Measurements from ENCODE around the gene DLX3. TPM values are rescaled to one million over a fixed set of nuclear protein-coding genes. Genes with fewer than 3 reads are reported as not detected.

DLX3 gene
- total RNA-seq, 1 donor, result not detected

- Histone ChIP-seq H3K9me3 (ENCODE audit: low read depth, low read length) (no peaks in the 10 kb centered on the region), H3K4me1 (ENCODE audit: insufficient read depth, low read length) (peaks cover 25% of the 10 kb centered on the region), H3K27me3 (ENCODE audit: insufficient read depth, low read length) (peaks cover 75% of the 10 kb centered on the region), H3K4me3 (ENCODE audit: low read length) (no peak overlapping the region)
These were observed 4.7 kb downstream of the DLX3 start for GRCh38 chr17:49990331-49990730.

GRCh38 chr17:49989518-49989880 is 5.5 kb downstream of the DLX3 start:
- Histone ChIP-seq H3K4me1 (ENCODE audit: insufficient read depth, low read length) (peaks cover 18% of the 10 kb centered on the region), H3K27me3 (ENCODE audit: insufficient read depth, low read length) (peaks cover 67% of the 10 kb centered on the region), H3K4me3 (ENCODE audit: low read length) (no peak overlapping the region), H3K9me3 (ENCODE audit: low read depth, low read length) (no peaks in the 10 kb centered on the region)

GRCh38 chr17:49987681-49988441 is 7.2 kb downstream of the DLX3 start:
- H3K4me3 ChIP-seq (ENCODE audit: low read length), result no peak overlapping the region
- peaks cover 53% of the 10 kb centered on the region for H3K27me3 ChIP-seq (ENCODE audit: insufficient read depth, low read length)
- peaks cover 1% of the 10 kb centered on the region for H3K4me1 ChIP-seq (ENCODE audit: insufficient read depth, low read length)
- H3K9me3 ChIP-seq (ENCODE audit: low read depth, low read length), result no peaks in the 10 kb centered on the region

- Histone ChIP-seq H3K9me3 (ENCODE audit: low read depth, low read length) (no peaks in the 10 kb centered on the region), H3K27me3 (ENCODE audit: insufficient read depth, low read length) (peaks cover 47% of the 10 kb centered on the region), H3K4me1 (ENCODE audit: insufficient read depth, low read length) (no peaks in the 10 kb centered on the region), H3K4me3 (ENCODE audit: low read length) (no peak overlapping the region)
These were observed 7.8 kb downstream of the DLX3 start for GRCh38 chr17:49987290-49987585.

- no peaks in the 10 kb centered on the region for H3K9me3 ChIP-seq (ENCODE audit: low read depth, low read length)
These were observed 8.4 kb downstream of the DLX3 start for GRCh38 chr17:49986396-49987289.

GRCh38 chr17:49985310-49985990 is 9.6 kb downstream of the DLX3 start:
- no peak overlapping the region for H3K4me3 ChIP-seq (ENCODE audit: low read length)
- H3K9me3 ChIP-seq (ENCODE audit: low read depth, low read length), result no peaks in the 10 kb centered on the region
- H3K4me1 ChIP-seq (ENCODE audit: insufficient read depth, low read length), result no peaks in the 10 kb centered on the region
- H3K27me3 ChIP-seq (ENCODE audit: insufficient read depth, low read length), result peaks cover 33% of the 10 kb centered on the region

More at GRCh38 chr17:49986396-49987289, 8.4 kb downstream of the DLX3 start:
- H3K4me1 ChIP-seq (ENCODE audit: insufficient read depth, low read length), result no peaks in the 10 kb centered on the region
- H3K4me3 ChIP-seq (ENCODE audit: low read length), result no peak overlapping the region
- peaks cover 44% of the 10 kb centered on the region for H3K27me3 ChIP-seq (ENCODE audit: insufficient read depth, low read length)

GRCh38 chr17:49984776-49985175 is 10.2 kb downstream of the DLX3 start:
- peaks cover 26% of the 10 kb centered on the region for H3K27me3 ChIP-seq (ENCODE audit: insufficient read depth, low read length)
- no peak overlapping the region for H3K4me3 ChIP-seq (ENCODE audit: low read length)
- H3K4me1 ChIP-seq (ENCODE audit: insufficient read depth, low read length), result no peaks in the 10 kb centered on the region
- no peaks in the 10 kb centered on the region for H3K9me3 ChIP-seq (ENCODE audit: low read depth, low read length)

- Histone ChIP-seq H3K27me3 (ENCODE audit: insufficient read depth, low read length) (peaks cover 23% of the 10 kb centered on the region), H3K4me1 (ENCODE audit: insufficient read depth, low read length) (no peaks in the 10 kb centered on the region), H3K9me3 (ENCODE audit: low read depth, low read length) (no peaks in the 10 kb centered on the region), H3K4me3 (ENCODE audit: low read length) (no peak overlapping the region)
These were observed 10.7 kb downstream of the DLX3 start for GRCh38 chr17:49984283-49984682.

- H3K4me1 ChIP-seq (ENCODE audit: insufficient read depth, low read length), result peaks cover 13% of the 10 kb centered on the region
- no peak overlapping the region for H3K4me3 ChIP-seq (ENCODE audit: low read length)
- H3K9me3 ChIP-seq (ENCODE audit: low read depth, low read length), result no peaks in the 10 kb centered on the region
- H3K27me3 ChIP-seq (ENCODE audit: insufficient read depth, low read length), result peaks cover 7% of the 10 kb centered on the region
These were observed 14.3 kb downstream of the DLX3 start for GRCh38 chr17:49980703-49981197.

- peaks cover 13% of the 10 kb centered on the region for H3K27me3 ChIP-seq (ENCODE audit: insufficient read depth, low read length)
- H3K4me1 ChIP-seq (ENCODE audit: insufficient read depth, low read length), result peaks cover 13% of the 10 kb centered on the region
- no peaks in the 10 kb centered on the region for H3K9me3 ChIP-seq (ENCODE audit: low read depth, low read length)
- H3K4me3 ChIP-seq (ENCODE audit: low read length), result no peak overlapping the region
These were observed 15.1 kb downstream of the DLX3 start for GRCh38 chr17:49979748-49980479.

- peaks cover 13% of the 10 kb centered on the region for H3K4me1 ChIP-seq (ENCODE audit: insufficient read depth, low read length)
- no peaks in the 10 kb centered on the region for H3K9me3 ChIP-seq (ENCODE audit: low read depth, low read length)
- H3K4me3 ChIP-seq (ENCODE audit: low read length), result no peak overlapping the region
- H3K27me3 ChIP-seq (ENCODE audit: insufficient read depth, low read length), result peaks cover 27% of the 10 kb centered on the region
These were observed 16.5 kb downstream of the DLX3 start for GRCh38 chr17:49978501-49978900.

GRCh38 chr17:49977463-49978389 is 17.3 kb downstream of the DLX3 start:
- Histone ChIP-seq H3K4me1 (ENCODE audit: insufficient read depth, low read length) (peaks cover 16% of the 10 kb centered on the region), H3K4me3 (ENCODE audit: low read length) (no peak overlapping the region), H3K9me3 (ENCODE audit: low read depth, low read length) (no peaks in the 10 kb centered on the region), H3K27me3 (ENCODE audit: insufficient read depth, low read length) (peaks cover 34% of the 10 kb centered on the region)

GRCh38 chr17:49976828-49977202 is 18.2 kb downstream of the DLX3 start:
- H3K4me3 ChIP-seq (ENCODE audit: low read length), result no peak overlapping the region
- H3K9me3 ChIP-seq (ENCODE audit: low read depth, low read length), result no peaks in the 10 kb centered on the region
- H3K27me3 ChIP-seq (ENCODE audit: insufficient read depth, low read length), result peaks cover 40% of the 10 kb centered on the region
- H3K4me1 ChIP-seq (ENCODE audit: insufficient read depth, low read length), result peaks cover 25% of the 10 kb centered on the region

All from mononuclear cell (primary cell).